Cardiac fibroblast (primary cell): ENCODE measurements around the gene SIRPA.
A peak's percentile ranks its signal among the peaks of the same experiment; 100 is the strongest.

Experiments used
- DNase-seq, 2 donors: peaks; one replicate each; pipeline versions ENCODE4 v3.0.0 to v3.0.0-alpha.2; 2010; ENCODE audit warnings: low read depth in 2 of 2
- H3K4me3 ChIP-seq, 2 donors: replicated peaks in 1 of 2; 1 replicate in 1 of 2; 2 replicates in 1 of 2; pipeline ENCODE4 v1.5.1; 2011; ENCODE audit warnings: low read depth in 2 of 2, low read length in 2 of 2, mild to moderate bottlenecking in 2 of 2, moderate library complexity in 1 of 2
- CTCF ChIP-seq: IDR thresholded peaks from one replicate; pipeline ENCODE4 v1.5.1; 2011; ENCODE audit warnings: low read depth, mild to moderate bottlenecking, low read length, inconsistent platforms

Gene SIRPA

GRCh38 chr20:1891263-1892118 is 3.7 kb upstream of the SIRPA start:
- no peak for TF ChIP-seq CTCF
- H3K4me3 ChIP-seq: no peak overlapping the region
- no peak for DNase-seq

- H3K4me3 ChIP-seq: no peak overlapping the region
- DNase-seq: no peak
- TF ChIP-seq CTCF: no peak
These were observed 3.2 kb upstream of the SIRPA start for GRCh38 chr20:1892119-1892385.

GRCh38 chr20:1893721-1894470 is 1.3 kb upstream of the SIRPA start:
- peak overlapping the region; percentile 57 to 75 for H3K4me3 ChIP-seq
- no peak for TF ChIP-seq CTCF
- peak in 1 of 2 donors; percentile 78 for DNase-seq

- peak overlapping the region; percentile 57 to 75 for H3K4me3 ChIP-seq
- DNase-seq: peak in 1 of 2 donors; percentile 79
These were observed 696 bp upstream of the SIRPA start for GRCh38 chr20:1894471-1894950.

GRCh38 chr20:1895674-1896483 is 672 bp downstream of the SIRPA start:
- DNase-seq: peak in 1 of 2 donors; percentile 25
- TF ChIP-seq CTCF: no peak
- H3K4me3 ChIP-seq: peak overlapping the region; percentile 75 to 83

More at GRCh38 chr20:1894471-1894950, 696 bp upstream of the SIRPA start:
- no peak for TF ChIP-seq CTCF

- DNase-seq: no peak
- no peak for TF ChIP-seq CTCF
- H3K4me3 ChIP-seq: peak overlapping the region; percentile 75 to 83
These were observed 1.5 kb downstream of the SIRPA start for GRCh38 chr20:1896484-1897258.
